Epithelial cell of proximal tubule (primary cell): ENCODE measurements around the gene CARMIL1. TPM values are rescaled to one million over a fixed set of nuclear protein-coding genes. Genes with fewer than 3 reads are reported as not detected.

Experiments used
- DNase-seq: peaks from one replicate; pipeline ENCODE4 v3.0.0-alpha.2; 2011; ENCODE audit warnings: low read depth
- H3K4me3 ChIP-seq: 2 replicates; pipeline ENCODE4 v1.5.1; 2011; ENCODE audit warnings: low read depth, mild to moderate bottlenecking, low read length
- CTCF ChIP-seq: conservative IDR thresholded peaks from 2 replicates; pipeline ENCODE4 v1.5.1; 2012; ENCODE audit warnings: low read depth, mild to moderate bottlenecking, low read length
- total RNA-seq: library from RNA; depleted of rRNA; stranded (reverse); fragments of >200 nt; gene quantifications from 2 replicates; pipeline ENCODE4 v1.2.3, GENCODE V29; 2015

The CARMIL1 gene
- total RNA-seq, 1 donor from 2014 or later, result 27.7 TPM

GRCh38 chr6:25417046-25417605 is 138.0 kb downstream of the CARMIL1 start:
- no peak for TF ChIP-seq CTCF

GRCh38 chr6:25418454-25419052 is 139.4 kb downstream of the CARMIL1 start:
- no peak for TF ChIP-seq CTCF
- no peak overlapping the region for H3K4me3 ChIP-seq
- DNase-seq, result no peak

More at GRCh38 chr6:25417046-25417605, 138.0 kb downstream of the CARMIL1 start:
- peak; percentile 18 for DNase-seq
- no peak overlapping the region for H3K4me3 ChIP-seq

- no peak for TF ChIP-seq CTCF
- no peak for DNase-seq
- no peak overlapping the region for H3K4me3 ChIP-seq
These were observed 140.7 kb downstream of the CARMIL1 start for GRCh38 chr6:25419879-25420278.

GRCh38 chr6:25423358-25423757 is 144.2 kb downstream of the CARMIL1 start:
- no peak overlapping the region for H3K4me3 ChIP-seq
- TF ChIP-seq CTCF, result no peak
- DNase-seq, result no peak

GRCh38 chr6:25424303-25424702 is 145.1 kb downstream of the CARMIL1 start:
- no peak overlapping the region for H3K4me3 ChIP-seq
- TF ChIP-seq CTCF, result no peak
- no peak for DNase-seq

- no peak for TF ChIP-seq CTCF
- no peak for DNase-seq
- no peak overlapping the region for H3K4me3 ChIP-seq
These were observed 148.4 kb downstream of the CARMIL1 start for GRCh38 chr6:25427549-25427948.

- DNase-seq, result no peak
- TF ChIP-seq CTCF, result no peak
- H3K4me3 ChIP-seq, result no peak overlapping the region
These were observed 149.7 kb downstream of the CARMIL1 start for GRCh38 chr6:25428758-25429317.
